ENCODE results near the gene TMEM178A.
"Not testable (repeated sequence)": the region's sequence is repeated elsewhere in the genome, so short reads cannot be mapped to it uniquely, and the experiment has no call there.

The TMEM178A gene

DNA sequence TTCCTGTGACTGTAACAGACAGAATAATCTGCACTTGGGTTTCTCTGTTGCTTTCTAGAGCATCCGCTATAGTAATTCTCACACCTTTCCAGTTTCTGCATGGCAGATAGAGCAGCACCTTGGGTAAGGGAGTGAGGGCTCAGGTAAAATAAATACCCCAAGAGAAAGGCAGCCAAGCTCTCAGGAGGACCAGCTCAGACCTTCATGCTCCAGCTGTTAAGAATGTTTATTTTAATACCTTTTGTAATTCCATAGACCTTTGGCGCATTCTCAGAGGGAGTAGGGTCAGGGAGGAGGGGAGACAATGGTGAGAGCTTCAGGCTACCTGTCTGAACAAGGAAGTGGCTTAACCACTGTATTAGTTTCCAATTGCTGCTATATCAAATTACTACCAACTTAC, 16.2 kb upstream of the TMEM178A start:
- DNase-seq, result no peak

DNA sequence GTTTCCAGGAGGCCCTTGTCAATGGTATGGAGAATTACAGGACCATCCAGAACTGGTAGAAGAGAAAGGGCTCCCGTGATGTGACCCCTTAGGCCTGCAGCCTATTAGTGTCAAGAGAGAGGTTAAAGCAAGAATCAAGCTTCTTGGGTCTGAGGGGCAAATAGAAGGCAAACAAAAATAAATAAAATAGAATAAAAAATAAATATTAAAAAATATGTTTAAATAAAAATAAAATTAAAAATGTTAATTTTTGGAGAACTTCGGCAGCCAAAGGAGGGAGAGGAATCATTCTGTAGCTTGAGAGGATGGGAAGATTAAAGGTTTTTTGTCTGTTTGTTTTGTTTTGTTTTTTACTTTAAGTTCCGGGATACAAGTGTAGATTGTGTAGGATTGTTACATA, 15.2 kb upstream of the TMEM178A start:
- DNase-seq, result no peak

DNA sequence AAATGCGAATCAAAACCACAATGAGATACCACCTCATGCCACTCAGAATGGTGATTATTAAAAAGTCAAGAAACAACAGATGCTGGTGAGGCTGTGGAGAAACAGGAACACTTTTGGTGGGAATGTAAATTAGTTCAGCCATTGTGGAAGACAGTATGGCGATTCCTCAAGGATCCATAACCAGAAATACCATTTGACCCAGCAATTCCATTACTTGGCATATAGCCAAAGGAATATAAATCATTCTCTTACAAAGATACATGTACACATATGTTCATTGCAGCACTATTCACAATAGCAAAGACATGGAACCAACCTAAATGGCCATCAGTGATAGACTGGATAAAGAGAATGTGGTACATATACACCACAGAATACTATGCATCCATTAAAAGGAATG, 9.5 kb upstream of the TMEM178A start:
- DNase-seq, result not testable (repeated sequence)

DNA sequence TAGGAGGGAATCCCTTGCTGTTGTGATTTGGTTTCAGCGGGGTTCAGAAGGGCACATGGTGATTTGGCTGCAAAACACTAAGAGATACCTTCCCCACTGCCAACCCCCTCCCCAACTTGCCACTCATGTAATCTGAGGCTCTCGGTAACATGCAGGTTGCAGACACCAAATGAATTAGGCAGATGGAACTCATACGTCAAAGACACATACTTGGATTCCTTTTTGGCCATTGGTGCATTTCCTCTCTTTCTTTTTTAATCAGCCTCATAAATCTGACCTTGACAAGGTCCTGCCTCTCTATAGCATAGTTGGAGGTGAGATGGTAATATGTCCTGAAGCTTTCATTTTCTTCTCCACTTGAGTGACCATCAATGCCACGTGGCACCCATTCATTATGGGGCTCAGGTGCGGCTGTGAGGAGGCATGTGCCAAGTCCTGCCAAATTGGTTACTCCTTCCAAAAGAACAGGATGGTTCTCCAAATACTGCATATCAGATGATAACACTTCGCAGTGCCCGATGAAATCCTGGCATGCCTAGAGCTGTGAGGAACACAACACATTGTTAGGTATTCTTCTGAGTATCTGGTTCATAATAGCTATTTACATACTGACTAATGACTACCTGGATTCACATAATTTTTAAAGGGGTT, 8.3 kb upstream of the TMEM178A start:
- no peak for DNase-seq

DNA sequence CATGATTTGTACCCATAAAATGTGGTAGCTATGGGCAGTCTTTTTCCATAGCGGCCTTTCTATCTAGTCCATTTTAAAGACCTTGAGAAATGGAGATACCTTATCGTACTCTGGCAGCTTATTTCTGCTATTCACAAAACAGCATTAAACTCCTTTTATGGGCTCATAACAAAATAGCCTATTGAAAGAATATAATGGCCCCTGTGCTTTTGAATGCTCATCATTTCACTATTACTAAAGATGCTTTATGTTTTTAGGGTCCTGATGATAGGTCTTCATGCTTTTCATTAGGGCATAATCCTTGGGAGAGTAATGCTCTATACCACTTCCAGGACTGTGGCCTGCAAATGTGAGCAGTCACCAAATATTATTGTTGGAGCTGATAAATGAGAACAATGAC, 7.3 kb upstream of the TMEM178A start:
- no peak for DNase-seq

DNA sequence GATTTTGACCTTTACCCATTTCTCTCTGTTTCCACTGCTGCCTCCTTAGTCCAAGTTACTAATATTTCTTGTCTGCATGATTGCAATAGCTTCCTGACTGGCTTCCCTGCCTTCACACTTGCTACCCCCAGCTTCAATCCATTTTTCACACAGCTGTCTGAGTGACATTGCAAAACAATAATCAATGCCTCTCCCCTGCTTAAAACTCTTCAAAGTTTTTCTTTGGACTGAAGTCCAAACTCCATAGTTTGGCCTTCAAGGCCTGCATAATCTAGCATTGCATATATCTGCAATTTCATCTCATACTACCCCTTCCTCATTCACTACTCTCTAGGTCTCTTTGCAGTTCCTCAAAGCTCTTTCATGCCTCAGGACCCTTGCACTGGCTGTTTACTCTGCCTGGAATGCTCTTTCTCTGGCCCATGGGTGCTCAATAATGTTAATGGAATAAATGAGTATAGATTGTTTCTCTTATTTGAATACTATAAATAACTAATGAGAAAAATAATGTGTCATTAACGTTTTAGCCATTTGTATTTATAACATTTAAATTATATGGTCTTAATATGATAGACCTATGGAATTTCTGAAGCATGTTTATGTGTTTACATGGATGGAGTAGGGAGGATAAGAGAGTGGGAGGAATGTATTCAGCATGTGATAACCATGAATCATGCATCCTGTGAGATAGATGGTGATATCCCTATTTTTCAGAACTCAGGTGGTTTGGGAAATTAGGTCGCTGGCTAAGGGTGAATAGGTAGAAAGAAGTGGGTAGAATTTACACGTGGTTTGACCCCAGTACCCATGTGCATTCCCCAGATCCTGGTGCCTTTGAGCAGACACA, 5.7 kb upstream of the TMEM178A start:
- no peak for DNase-seq

DNA sequence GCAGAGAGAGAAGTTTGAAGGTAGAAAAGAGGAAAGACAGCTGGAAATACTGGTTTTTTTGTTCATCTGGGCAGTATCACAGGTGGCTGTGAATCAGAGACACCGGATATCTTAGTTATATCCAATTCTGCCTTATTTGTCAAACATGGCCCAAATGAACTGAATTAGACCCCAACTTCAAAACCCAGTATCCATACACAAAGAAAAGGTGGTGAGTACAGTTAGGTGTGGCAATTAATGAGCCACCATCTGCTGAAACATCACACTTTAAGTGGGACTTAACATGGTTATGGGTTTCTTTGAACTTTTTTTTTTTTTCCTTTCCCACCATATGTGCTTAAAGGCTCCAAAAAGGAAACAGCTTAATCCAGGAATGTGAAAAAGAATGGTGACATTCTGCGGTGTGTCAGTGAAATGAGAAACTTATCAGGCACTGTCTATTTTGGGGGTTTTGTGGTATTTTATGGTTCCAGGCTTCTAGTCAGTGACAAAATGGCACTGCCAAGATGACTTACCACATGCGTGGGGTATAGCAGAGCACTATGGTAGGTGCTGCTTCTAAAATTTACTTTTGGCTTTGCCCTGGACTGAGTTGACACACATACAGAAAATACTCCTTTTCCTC, 5.0 kb upstream of the TMEM178A start:
- no peak for DNase-seq

DNA sequence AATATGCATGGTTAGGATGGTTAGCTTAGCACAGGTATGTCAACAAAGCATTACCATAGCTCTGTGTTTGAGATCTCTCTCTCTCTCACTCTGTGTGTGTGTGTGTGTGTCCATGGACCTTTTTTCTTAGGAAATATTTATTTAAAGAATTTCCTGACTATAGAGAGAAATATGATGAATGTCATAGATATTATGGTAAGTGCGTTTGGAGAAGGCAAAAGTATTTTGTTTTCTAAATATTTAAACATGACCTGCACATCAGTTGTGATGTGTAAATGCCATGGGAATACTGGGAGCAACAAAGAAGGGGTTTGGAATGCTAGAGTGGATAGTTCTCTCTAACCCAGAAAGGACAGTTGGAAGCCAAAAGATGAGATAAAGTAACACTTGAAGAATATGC, 3.9 kb upstream of the TMEM178A start:
- no peak for DNase-seq

DNA sequence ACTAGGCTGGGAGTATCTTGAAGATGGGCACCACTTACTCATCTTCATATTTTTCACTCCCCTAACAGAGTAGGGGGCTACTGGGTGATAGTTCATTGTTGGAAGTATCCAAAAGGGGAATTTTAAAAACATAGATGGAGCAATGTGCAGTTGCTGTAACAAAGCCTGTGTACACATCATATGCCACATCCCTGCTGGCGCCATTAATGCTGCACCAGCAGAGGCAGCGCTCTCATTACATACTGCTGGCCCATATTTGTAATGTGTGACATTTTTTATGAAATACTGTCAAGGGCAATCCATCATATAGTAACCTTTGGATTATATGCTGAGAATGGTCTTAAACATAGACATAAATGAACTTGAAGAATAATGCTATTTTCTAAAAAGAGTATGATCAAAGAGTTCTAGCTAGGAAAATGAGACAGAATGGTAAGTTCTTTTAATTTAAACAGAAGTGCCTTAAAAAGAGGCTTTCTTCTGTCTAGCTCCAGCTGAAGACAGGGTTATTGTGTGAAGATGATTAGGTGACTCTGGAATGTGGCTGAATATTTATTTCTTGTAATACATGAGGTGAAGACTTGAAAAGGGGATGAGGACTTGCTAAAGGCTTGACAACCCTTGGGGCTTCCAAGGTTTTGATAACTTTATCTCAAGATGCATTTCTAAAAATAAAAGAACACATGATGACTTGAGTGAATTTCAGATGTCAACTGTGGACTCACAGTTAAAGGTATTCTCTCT, 2.4 kb upstream of the TMEM178A start:
- no peak for DNase-seq

DNA sequence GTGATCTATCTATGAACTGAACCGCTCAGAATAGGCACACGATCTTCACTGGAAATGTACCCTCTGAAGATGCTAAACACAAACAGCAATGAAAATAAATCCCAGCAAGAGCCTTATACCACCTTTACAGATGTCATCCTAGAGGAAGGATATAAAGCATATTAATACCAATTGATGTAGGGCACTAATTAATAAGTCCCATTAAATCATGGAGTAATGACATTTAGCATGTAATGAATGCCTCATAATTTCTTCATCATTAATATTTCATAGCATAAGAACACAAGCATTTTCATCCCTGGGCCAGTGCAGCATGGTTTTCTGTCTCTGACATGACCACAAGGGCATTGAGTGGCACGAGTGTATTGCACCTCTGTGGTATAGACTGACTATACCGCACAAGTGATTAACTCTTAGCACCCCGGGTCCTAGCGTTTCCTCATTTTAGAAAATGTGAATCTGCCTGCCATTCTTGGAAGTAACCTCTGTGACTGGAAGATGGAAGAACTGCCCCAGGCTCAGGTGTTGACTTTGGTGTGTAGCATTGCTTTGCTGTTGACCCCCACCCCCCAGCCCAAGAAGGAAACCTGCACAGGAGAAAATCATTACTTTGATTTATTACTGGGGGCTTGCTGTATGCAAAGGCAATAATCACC, 1.4 kb upstream of the TMEM178A start:
- DNase-seq, result no peak

DNA sequence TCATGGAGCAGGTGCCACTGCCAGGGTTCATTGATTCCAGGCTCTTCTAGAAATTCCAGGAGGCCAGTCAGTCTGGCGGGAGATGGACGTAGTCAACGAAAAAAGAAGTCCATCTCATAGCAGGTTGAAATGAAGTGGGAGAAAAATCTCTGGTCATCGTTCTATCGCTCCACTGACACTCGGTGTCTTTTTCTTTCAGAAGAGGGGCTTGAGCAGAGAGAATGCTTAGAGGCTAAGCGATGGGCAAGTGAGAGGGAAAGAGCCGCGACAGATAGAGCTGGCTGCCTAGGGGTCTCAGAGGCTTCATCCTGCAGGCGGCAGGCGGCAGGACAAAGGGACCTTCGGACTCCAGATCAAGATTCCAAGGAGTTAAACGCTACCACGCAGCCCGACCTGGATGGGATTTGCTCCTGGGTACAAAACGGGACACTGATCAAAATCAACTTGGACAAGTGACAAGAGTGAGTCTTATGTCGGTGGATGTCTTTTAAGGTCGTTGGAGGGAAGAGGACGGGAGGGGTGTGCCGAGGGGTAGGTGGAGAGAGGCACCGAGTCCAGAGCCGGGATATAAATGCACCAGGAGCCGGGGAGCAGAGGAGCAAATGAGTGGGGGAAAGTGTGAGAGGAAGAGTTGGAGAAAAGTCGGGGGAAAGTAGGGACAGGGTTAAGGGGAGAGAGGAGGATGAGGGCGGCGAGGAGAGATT, 677 bp upstream of the TMEM178A start:
- DNase-seq, result no peak

DNA sequence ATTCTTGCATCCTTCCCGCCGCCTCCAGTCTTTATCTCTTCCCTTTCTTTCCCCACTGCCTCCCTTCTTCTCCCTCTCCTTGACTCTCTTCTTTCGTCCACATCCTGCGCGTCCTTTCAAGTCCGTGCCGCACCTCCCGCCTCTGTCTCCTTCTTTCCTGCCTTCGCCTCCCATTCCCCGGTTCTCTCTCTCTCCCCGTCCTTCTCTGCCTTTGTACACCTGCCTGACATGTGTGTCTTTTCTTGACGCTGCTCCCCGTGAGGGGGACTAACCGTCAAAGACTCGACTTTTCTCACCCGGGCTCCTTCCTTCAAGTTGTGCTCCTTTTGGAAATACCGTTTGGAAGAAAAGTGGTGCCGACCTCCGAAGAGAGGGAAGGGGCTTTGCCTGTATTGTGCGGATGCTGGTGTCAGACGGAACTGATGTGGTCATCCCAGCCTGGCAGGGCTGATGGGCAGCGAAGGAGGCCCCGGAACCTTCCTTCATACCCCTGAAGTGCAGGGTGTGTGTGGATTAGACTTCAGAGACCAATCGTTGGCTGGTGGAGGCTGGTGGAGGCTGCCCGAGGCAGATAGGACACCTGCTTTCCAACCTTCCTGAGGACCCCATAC, 879 bp downstream of the TMEM178A start:
- DNase-seq, result no peak

DNA sequence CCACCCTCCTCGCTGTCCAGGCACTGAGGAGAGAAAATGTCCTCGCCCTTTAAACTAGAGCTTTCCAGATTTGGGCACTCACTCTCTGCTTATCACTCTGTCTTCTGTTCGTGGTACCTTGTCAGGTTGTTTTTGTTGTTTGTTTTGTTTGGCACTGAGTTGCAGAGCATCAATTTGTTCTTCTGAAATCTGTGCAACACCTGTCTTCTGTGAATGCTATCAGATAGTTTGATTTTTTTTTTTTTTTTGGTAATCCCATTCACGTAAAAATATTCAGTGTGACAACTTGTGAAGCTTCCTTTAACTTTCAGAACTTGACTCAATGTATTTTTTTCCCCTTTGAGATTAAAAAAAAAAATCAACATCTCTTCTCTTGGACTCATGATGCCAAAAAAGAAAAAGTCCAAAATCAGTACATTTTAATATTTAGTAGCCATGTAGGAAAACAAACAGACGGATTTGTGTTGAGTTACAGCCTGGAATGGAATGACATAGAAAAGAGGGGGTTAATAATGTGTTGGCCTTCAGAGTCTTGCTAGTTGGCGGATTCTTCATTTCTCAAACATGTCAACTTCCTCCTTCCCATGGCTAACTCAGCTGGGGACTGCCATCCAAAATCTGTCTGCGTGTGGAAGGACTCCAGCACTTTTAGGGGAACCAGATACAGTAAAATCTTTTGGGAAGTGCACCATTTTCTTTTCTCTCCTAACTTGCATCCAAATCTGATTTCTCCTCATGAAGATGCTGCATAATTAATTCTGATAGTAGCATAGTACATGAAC, 1.6 kb downstream of the TMEM178A start:
- no peak for DNase-seq

DNA sequence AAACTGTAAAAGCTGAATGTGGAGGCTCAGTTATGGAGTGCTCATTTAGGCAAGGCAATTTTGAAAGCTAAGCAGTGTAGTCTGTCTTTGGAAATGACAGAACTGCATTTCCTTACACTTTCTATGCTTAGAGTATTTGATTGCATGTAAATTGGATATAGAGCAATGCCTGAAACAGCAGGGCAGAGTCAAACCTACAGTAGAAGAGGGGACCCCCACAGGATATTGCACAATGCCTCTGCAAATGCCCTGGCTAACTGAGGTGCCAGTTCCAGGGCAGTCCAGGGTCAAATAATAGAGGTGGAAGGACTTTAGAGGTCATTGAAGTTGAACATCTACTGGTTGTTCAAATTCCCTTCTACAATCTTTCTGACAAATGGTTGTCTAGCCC, 2.2 kb downstream of the TMEM178A start:
- DNase-seq, result no peak

DNA sequence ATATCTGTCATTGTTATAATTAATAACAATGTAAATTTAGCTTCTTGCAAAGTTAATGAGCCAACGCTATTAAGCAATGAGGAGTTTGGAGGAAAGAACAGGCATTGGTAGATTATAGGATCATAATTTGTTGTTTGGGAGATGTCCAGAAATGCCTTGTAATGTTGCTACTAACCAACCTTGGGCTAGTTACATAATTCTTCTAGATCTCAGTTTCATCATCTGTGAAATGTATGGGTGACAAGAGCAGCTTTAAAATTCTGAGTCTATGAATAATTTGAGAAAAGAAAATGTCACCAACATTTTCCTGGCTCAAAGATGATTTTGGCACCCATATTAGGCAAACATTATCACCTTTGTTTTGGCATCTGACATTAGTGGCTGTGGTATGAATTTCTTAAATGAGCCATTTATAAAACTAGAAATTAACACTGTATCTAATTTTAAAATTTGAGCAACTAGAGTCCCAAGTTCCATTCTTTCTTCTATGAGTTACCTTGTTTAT, 2.9 kb downstream of the TMEM178A start:
- DNase-seq, result no peak

DNA sequence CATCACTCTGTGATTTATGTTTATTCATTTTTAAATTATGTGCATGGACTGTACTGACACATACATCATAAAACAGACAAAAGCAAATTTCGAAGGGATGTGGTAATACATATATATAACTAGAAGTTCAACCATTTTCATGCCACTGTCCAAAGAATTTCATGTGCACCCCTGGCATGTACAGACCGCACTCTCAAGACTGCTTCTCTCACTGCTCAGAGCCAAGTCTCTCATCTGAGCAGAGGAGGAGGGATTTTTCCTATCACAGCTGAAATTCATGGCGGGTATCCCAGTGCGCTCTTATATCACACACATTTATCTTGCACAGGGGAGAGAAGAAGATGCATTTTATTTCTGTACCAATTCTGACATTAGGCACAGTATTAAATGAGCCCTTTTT, 5.9 kb downstream of the TMEM178A start:
- no peak for DNase-seq

DNA sequence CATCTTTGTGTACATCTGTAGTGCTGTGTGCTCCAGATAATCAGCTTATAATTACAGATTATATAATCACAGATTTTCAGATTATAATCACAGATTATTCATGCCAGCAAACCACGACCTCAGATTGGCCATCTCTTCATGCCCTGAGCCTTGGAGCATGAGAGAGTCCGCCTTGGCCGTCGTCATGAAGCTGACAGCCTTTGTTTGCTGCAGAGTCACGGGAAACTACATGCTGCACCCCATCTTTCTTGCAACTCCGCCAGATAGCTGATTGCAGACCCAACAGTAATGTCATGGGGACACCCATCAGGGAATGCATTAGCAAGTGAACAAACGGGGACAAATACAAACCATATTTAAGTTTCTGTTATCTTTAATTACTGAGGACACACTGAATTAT, 7.3 kb downstream of the TMEM178A start:
- DNase-seq, result no peak

DNA sequence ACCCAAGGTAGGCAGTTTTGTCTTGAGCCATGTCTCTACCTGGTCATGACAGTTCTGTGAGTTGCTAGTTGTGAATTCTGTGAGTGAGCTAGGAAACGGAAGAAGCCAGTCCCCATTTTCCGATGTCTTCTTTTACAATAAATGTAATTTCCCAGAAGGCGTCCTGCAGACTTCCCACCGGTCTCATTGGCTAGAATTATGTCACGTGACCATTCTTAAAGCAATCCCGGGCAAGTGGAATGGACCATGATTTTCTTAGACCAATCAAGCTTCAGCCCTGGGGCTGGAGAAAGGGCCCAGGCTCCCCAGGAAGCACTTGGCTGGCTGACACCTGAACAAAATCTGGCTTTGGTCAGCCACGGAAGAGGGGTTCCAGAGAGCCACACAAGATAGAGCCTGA, 10.6 kb downstream of the TMEM178A start:
- DNase-seq, result no peak

DNA sequence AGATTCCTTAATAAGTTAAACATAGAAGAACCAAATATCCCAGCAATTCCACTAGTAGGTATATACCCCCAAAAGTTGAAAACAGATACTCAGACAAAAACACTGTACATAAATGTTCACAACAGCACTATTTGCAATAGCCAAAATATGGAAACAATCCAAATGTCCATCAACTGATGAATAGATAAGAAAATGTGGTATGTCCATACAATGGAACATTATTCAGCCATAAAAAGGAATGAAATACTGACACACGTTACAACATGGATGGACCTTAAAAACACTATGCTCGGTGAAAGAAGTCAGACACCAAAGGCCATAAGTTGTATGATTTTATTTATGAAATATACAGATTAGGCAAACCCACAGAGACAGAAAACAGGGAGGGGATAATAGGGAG, 12.5 kb downstream of the TMEM178A start:
- DNase-seq, result no peak

DNA sequence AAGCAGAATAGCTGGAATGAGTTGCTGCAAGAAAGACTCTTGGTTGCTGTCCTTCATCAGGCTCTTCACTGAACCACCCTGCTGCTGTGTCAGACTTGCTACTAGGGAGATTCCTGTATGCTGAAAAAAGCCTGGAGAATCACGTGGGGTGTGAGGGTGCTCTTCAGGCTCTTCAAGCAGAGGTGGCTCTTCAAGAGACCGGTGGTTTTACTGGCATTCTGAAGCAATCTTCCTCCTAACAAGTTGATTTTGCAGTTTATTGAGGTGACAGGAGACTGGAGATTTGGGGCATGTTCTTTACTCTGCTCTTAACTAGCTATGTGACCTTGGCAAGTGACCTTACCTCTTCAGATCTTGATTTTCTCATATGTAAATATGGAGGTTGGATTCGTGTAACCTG, 14.1 kb downstream of the TMEM178A start:
- DNase-seq, result no peak

All from activated CD4-positive, alpha-beta T cell treated with anti-CD3 and anti-CD28 coated beads, Interleukin-2, amount 50 U/mL, for 4 hours (primary cell).